MM.1S (cell line): ENCODE measurements around the gene G2E3.

Experiments
- EZH2 ChIP-seq: fragments of 300-600 bp; sonication (generic); optimal IDR thresholded peaks from 2 replicates; pipeline ENCODE3; 2017; ENCODE audit warnings: low read depth, mild to moderate bottlenecking, antibody characterized with exemption, low read length, mixed read lengths
- TF ChIP-seq, protein P1 (sequence below): fragments of 300-600 bp; sonication (generic); IDR thresholded peaks from 2 replicates; pipeline ENCODE4 v1.5.1; 2016; ENCODE audit warnings: antibody characterized with exemption, low read length, mixed read lengths

DNA sequence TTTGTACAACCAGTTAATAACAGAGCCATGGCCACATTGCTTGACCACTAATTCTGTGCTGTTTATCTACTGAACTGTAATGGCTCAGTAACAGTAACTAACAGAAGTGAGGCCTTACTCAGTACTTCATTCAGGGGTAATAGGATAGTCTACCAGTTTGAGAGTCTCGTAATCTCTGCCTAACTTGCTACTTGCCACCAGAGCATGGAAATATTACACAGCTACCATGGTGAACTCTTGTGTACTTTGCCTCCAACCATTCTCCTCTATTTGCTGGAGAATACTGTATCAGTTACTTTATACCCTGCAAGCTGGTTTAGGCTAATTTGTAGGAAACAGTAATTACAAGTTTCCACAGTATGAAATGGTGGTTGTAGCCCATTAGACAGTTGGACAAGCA, 73.8 kb downstream of the G2E3 start:
- TF ChIP-seq, protein P1, sequence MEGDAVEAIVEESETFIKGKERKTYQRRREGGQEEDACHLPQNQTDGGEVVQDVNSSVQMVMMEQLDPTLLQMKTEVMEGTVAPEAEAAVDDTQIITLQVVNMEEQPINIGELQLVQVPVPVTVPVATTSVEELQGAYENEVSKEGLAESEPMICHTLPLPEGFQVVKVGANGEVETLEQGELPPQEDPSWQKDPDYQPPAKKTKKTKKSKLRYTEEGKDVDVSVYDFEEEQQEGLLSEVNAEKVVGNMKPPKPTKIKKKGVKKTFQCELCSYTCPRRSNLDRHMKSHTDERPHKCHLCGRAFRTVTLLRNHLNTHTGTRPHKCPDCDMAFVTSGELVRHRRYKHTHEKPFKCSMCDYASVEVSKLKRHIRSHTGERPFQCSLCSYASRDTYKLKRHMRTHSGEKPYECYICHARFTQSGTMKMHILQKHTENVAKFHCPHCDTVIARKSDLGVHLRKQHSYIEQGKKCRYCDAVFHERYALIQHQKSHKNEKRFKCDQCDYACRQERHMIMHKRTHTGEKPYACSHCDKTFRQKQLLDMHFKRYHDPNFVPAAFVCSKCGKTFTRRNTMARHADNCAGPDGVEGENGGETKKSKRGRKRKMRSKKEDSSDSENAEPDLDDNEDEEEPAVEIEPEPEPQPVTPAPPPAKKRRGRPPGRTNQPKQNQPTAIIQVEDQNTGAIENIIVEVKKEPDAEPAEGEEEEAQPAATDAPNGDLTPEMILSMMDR: no peak
- no peak for TF ChIP-seq EZH2
